Stimulated activated memory B cell treated with anti-CD40 and anti-IgM and Interleukin-4, amounts not matched to agents 10 μg/mL and 1 μg/mL and 100 μg/mL, for 72 hours (primary cell): ENCODE measurements around the gene ZSCAN9.

Experiments
- ATAC-seq: fragments of 150-1000 bp; cut with Tn5 transposase; 2 replicates; pipeline ENCODE4 v1.10.0; 2021
- H3K27ac Mint-ChIP-seq: one replicate; pipeline ENCODE4 v1.8.0; 2022; ENCODE audit warnings: mild to moderate bottlenecking, mixed read lengths
- H3K27me3 Mint-ChIP-seq: one replicate; pipeline ENCODE4 v1.8.0; 2022; ENCODE audit warnings: mixed read lengths
- H3K36me3 Mint-ChIP-seq: one replicate; pipeline ENCODE4 v1.8.0; 2022; ENCODE audit warnings: mixed read lengths
- H3K4me1 Mint-ChIP-seq: one replicate; pipeline ENCODE4 v1.8.0; 2022; ENCODE audit warnings: mixed read lengths
- H3K4me3 Mint-ChIP-seq: one replicate; pipeline ENCODE4 v1.8.0; 2022; ENCODE audit warnings: mild to moderate bottlenecking, moderate library complexity, mixed read lengths
- H3K9me3 Mint-ChIP-seq: one replicate; pipeline ENCODE4 v1.8.0; 2022; ENCODE audit warnings: mixed read lengths

The ZSCAN9 gene

GRCh38 chr6:28245206-28245941 lies 20.3 kb downstream of the ZSCAN9 start:
- no peak overlapping the region for H3K4me3 Mint-ChIP-seq
- H3K36me3 Mint-ChIP-seq = peaks cover 55% of the 10 kb centered on the region
- no peaks in the 10 kb centered on the region for H3K27me3 Mint-ChIP-seq
- no peak for ATAC-seq
- H3K9me3 Mint-ChIP-seq = no peaks in the 10 kb centered on the region
- no peak overlapping the region for H3K27ac Mint-ChIP-seq
- H3K4me1 Mint-ChIP-seq = peaks cover 21% of the 10 kb centered on the region

GRCh38 chr6:28248916-28249315 lies 23.8 kb downstream of the ZSCAN9 start:
- H3K27me3 Mint-ChIP-seq = no peaks in the 10 kb centered on the region
- no peak overlapping the region for H3K4me3 Mint-ChIP-seq

GRCh38 chr6:28250747-28251146 lies 25.7 kb downstream of the ZSCAN9 start:
- ATAC-seq = no peak
- Mint-ChIP-seq H3K4me3 (peak overlapping the region; percentile 52), H3K36me3 (peaks cover 30% of the 10 kb centered on the region), H3K4me1 (peaks cover 34% of the 10 kb centered on the region), H3K9me3 (no peaks in the 10 kb centered on the region), H3K27ac (peak overlapping the region; percentile 22), H3K27me3 (no peaks in the 10 kb centered on the region)

More at GRCh38 chr6:28248916-28249315, 23.8 kb downstream of the ZSCAN9 start:
- ATAC-seq = no peak
- Mint-ChIP-seq H3K4me1 (peaks cover 34% of the 10 kb centered on the region), H3K36me3 (peaks cover 46% of the 10 kb centered on the region), H3K27ac (no peak overlapping the region), H3K9me3 (no peaks in the 10 kb centered on the region)

- peak; percentile 73 for ATAC-seq
- peaks cover 21% of the 10 kb centered on the region for H3K36me3 Mint-ChIP-seq
Measured at GRCh38 chr6:28251661-28252008, 26.6 kb downstream of the ZSCAN9 start.

GRCh38 chr6:28252009-28252975 lies 27.2 kb downstream of the ZSCAN9 start, which contains the start of gene ZKSCAN4:
Gene ZKSCAN4 (minus strand): TSS chr6:28252269. CDS start chr6:28251980, 289 bp downstream.
- Mint-ChIP-seq H3K9me3 (no peaks in the 10 kb centered on the region), H3K4me3 (peak within 1 kb of the TSS; percentile 97), H3K4me1 (peaks cover 31% of the 10 kb centered on the region), H3K27ac (peak within 1 kb of the TSS; percentile 90), H3K27me3 (no peaks in the 10 kb centered on the region), H3K36me3 (peaks cover 14% of the 10 kb centered on the region)
- ATAC-seq = peak; percentile 97

More at GRCh38 chr6:28251661-28252008, 26.6 kb downstream of the ZSCAN9 start:
- peak overlapping the region; percentile 97 for H3K4me3 Mint-ChIP-seq
- H3K4me1 Mint-ChIP-seq = peaks cover 34% of the 10 kb centered on the region
- no peaks in the 10 kb centered on the region for H3K9me3 Mint-ChIP-seq
- H3K27ac Mint-ChIP-seq = peak overlapping the region; percentile 90
- no peaks in the 10 kb centered on the region for H3K27me3 Mint-ChIP-seq

- H3K27ac Mint-ChIP-seq = no peak overlapping the region
- H3K36me3 Mint-ChIP-seq = no peaks in the 10 kb centered on the region
- ATAC-seq = no peak
- H3K27me3 Mint-ChIP-seq = no peaks in the 10 kb centered on the region
- H3K9me3 Mint-ChIP-seq = peaks cover 5% of the 10 kb centered on the region
- peaks cover 27% of the 10 kb centered on the region for H3K4me1 Mint-ChIP-seq
- no peak overlapping the region for H3K4me3 Mint-ChIP-seq
Measured at GRCh38 chr6:28254121-28254519, 29.0 kb downstream of the ZSCAN9 start.

- Mint-ChIP-seq H3K4me3 (no peak overlapping the region), H3K36me3 (peaks cover 7% of the 10 kb centered on the region), H3K27ac (no peak overlapping the region), H3K4me1 (peaks cover 15% of the 10 kb centered on the region), H3K9me3 (peaks cover 15% of the 10 kb centered on the region), H3K27me3 (no peaks in the 10 kb centered on the region)
- no peak for ATAC-seq
Measured at GRCh38 chr6:28257042-28257441, 32.0 kb downstream of the ZSCAN9 start.

GRCh38 chr6:28258877-28259777 lies 34.1 kb downstream of the ZSCAN9 start, which contains the start of gene NKAPL:
Gene NKAPL (plus strand): TSS chr6:28259297. CDS start chr6:28259372, 75 bp downstream.
- ATAC-seq = peak; percentile 50
- Mint-ChIP-seq H3K27ac (peak within 1 kb of the TSS; percentile 68), H3K36me3 (peaks cover 7% of the 10 kb centered on the region), H3K4me3 (peak within 1 kb of the TSS; percentile 74), H3K4me1 (peaks cover 6% of the 10 kb centered on the region), H3K27me3 (no peaks in the 10 kb centered on the region), H3K9me3 (peaks cover 15% of the 10 kb centered on the region)

GRCh38 chr6:28263922-28264321 lies 38.8 kb downstream of the ZSCAN9 start:
- Mint-ChIP-seq H3K4me3 (no peak overlapping the region), H3K27me3 (no peaks in the 10 kb centered on the region)

GRCh38 chr6:28264834-28265401 lies 39.8 kb downstream of the ZSCAN9 start:
- no peak overlapping the region for H3K27ac Mint-ChIP-seq
- H3K36me3 Mint-ChIP-seq = peaks cover 2% of the 10 kb centered on the region
- peaks cover 4% of the 10 kb centered on the region for H3K9me3 Mint-ChIP-seq
- H3K27me3 Mint-ChIP-seq = no peaks in the 10 kb centered on the region
- no peak for ATAC-seq
- H3K4me1 Mint-ChIP-seq = no peaks in the 10 kb centered on the region
- no peak overlapping the region for H3K4me3 Mint-ChIP-seq

More at GRCh38 chr6:28263922-28264321, 38.8 kb downstream of the ZSCAN9 start:
- ATAC-seq = no peak
- Mint-ChIP-seq H3K36me3 (peaks cover 7% of the 10 kb centered on the region), H3K4me1 (peaks cover under 1% of the 10 kb centered on the region), H3K9me3 (peaks cover 10% of the 10 kb centered on the region), H3K27ac (no peak overlapping the region)

GRCh38 chr6:28266563-28266961 lies 41.5 kb downstream of the ZSCAN9 start:
- H3K9me3 Mint-ChIP-seq = no peaks in the 10 kb centered on the region
- no peak overlapping the region for H3K27ac Mint-ChIP-seq
- no peak for ATAC-seq
- no peaks in the 10 kb centered on the region for H3K27me3 Mint-ChIP-seq
- H3K4me1 Mint-ChIP-seq = peaks cover 11% of the 10 kb centered on the region
- H3K4me3 Mint-ChIP-seq = no peak overlapping the region
- peaks cover 8% of the 10 kb centered on the region for H3K36me3 Mint-ChIP-seq

- H3K4me1 Mint-ChIP-seq = peaks cover 11% of the 10 kb centered on the region
- no peaks in the 10 kb centered on the region for H3K27me3 Mint-ChIP-seq
- no peak within 1 kb of the TSS for H3K27ac Mint-ChIP-seq
Measured at GRCh38 chr6:28266962-28267694, 42.1 kb downstream of the ZSCAN9 start, which contains the start of gene ZSCAN26. Gene ZSCAN26 (plus strand): TSS chr6:28267143. CDS start chr6:28271920, 4,777 bp downstream.

GRCh38 chr6:28267695-28268059 lies 42.6 kb downstream of the ZSCAN9 start:
- peaks cover 11% of the 10 kb centered on the region for H3K4me1 Mint-ChIP-seq
- no peak overlapping the region for H3K4me3 Mint-ChIP-seq
- H3K27ac Mint-ChIP-seq = no peak overlapping the region
- H3K36me3 Mint-ChIP-seq = peaks cover 19% of the 10 kb centered on the region
- no peaks in the 10 kb centered on the region for H3K27me3 Mint-ChIP-seq
- ATAC-seq = no peak
- H3K9me3 Mint-ChIP-seq = no peaks in the 10 kb centered on the region

More at GRCh38 chr6:28266962-28267694, 42.1 kb downstream of the ZSCAN9 start, which contains the start of gene ZSCAN26:
- Mint-ChIP-seq H3K4me3 (no peak within 1 kb of the TSS), H3K36me3 (peaks cover 13% of the 10 kb centered on the region), H3K9me3 (no peaks in the 10 kb centered on the region)
- ATAC-seq = peak; percentile 97
